22Rv1 (cell line): ENCODE measurements around the gene SART1.
"Not testable (repeated sequence)": the region's sequence is repeated elsewhere in the genome, so short reads cannot be mapped to it uniquely, and the experiment has no call there.

Experiments used
- CTCF ChIP-seq: fragments of 450-650 bp; IDR thresholded peaks from 2 replicates; pipeline ENCODE4 v1.5.1; 2017; ENCODE audit warnings: mild to moderate bottlenecking
- ZFX ChIP-seq: fragments of 450-650 bp; IDR thresholded peaks from 2 replicates; pipeline ENCODE4 v1.6.1; 2017; ENCODE audit warnings: antibody characterized with exemption, borderline replicate concordance

- not testable (repeated sequence) for TF ChIP-seq CTCF, ZFX
Observed at GRCh38 chr11:66010036-66010435, 48.5 kb downstream of the SART1 start.
